WTC11 (cell line): ENCODE data around the gene DACT3. TPM values are rescaled to one million over a fixed set of nuclear protein-coding genes. Genes with fewer than 3 reads are reported as not detected.
A peak's percentile ranks its signal among the peaks of the same experiment; 100 is the strongest.

Experiments used
- ATAC-seq: fragments of 200-7000 bp; cut with Tn5 transposase; 2 replicates; pipeline ENCODE4 v1.10.0; 2021; ENCODE audit warnings: mild to moderate bottlenecking, moderate library complexity
- CTCF ChIA-PET: fragments of 300-600 bp; sonication (Branson Sonifier 250); formaldehyde crosslinking; loops from one replicate; lab custom pipeline; 2021; ENCODE audit warnings: antibody characterized with exemption; lab: Charles Lee
- POLR2A ChIA-PET: fragments of 350-600 bp; sonication (Branson Sonifier 250); formaldehyde crosslinking; loops from one replicate; lab custom pipeline; 2021; ENCODE audit warnings: antibody characterized with exemption; lab: Charles Lee
- DNase-seq: peaks from one replicate; pipeline ENCODE4 v3.0.0; 2021; ENCODE audit warnings: low spot score
- H3K27ac Mint-ChIP-seq: 2 replicates; pipeline ENCODE4 v1.8.0; 2021; ENCODE audit warnings: mixed read lengths
- H3K27me3 Mint-ChIP-seq: 2 replicates; pipeline ENCODE4 v1.8.0; 2021; ENCODE audit warnings: low read depth, mild to moderate bottlenecking, moderate library complexity, mixed read lengths
- H3K36me3 Mint-ChIP-seq: 2 replicates; pipeline ENCODE4 v1.8.0; 2021; ENCODE audit warnings: mixed read lengths
- H3K4me1 Mint-ChIP-seq: 2 replicates; pipeline ENCODE4 v1.8.0; 2022; ENCODE audit warnings: mixed read lengths
- H3K4me3 Mint-ChIP-seq: 2 replicates; pipeline ENCODE4 v1.8.0; 2021; ENCODE audit warnings: mild to moderate bottlenecking, moderate library complexity, mixed read lengths
- H3K9me3 Mint-ChIP-seq: 2 replicates; pipeline ENCODE4 v1.8.0; 2021; ENCODE audit warnings: mixed read lengths
- CREM ChIP-seq: sonication (generic); formaldehyde crosslinking; IDR thresholded peaks from 2 replicates; pipeline ENCODE4 v1.8.1; 2022; ENCODE audit warnings: mild to moderate bottlenecking, missing genetic modification reagents, moderate library complexity
- GRHL2 ChIP-seq: fragments of 250-450 bp; sonication (Bioruptor Pico); IDR thresholded peaks from 2 replicates; pipeline ENCODE4 v1.8.0; 2022; ENCODE audit warnings: mild to moderate bottlenecking, moderate library complexity; ENCODE audit not compliant: insufficient replicate concordance, severe bottlenecking
- HMGA2 ChIP-seq: fragments of 250-450 bp; sonication (Bioruptor Pico); IDR thresholded peaks from 2 replicates; pipeline ENCODE4 v1.4.0; 2021; ENCODE audit warnings: mild to moderate bottlenecking, moderate library complexity
- MYBL2 ChIP-seq: sonication (generic); formaldehyde crosslinking; IDR thresholded peaks from 2 replicates; pipeline ENCODE4 v1.8.1; 2023; ENCODE audit warnings: mild to moderate bottlenecking, moderate library complexity, missing genetic modification reagents
- NR1H2 ChIP-seq: sonication (generic); formaldehyde crosslinking; IDR thresholded peaks from 2 replicates; pipeline ENCODE4 v1.9.0; 2021; ENCODE audit warnings: mild to moderate bottlenecking, moderate library complexity, missing genetic modification reagents
- SP1 ChIP-seq: sonication (generic); formaldehyde crosslinking; conservative IDR thresholded peaks from 2 replicates; pipeline ENCODE4 v1.8.1; 2022; ENCODE audit warnings: missing genetic modification reagents
- TEAD1 ChIP-seq: sonication (generic); formaldehyde crosslinking; IDR thresholded peaks from 2 replicates; pipeline ENCODE4 v1.8.0; 2022; ENCODE audit warnings: mild to moderate bottlenecking, missing genetic modification reagents
- ZNF263 ChIP-seq: sonication (generic); formaldehyde crosslinking; IDR thresholded peaks from 2 replicates; pipeline ENCODE4 v1.8.1; 2022; ENCODE audit warnings: low read depth, mild to moderate bottlenecking, moderate library complexity, missing genetic modification reagents
- ZNF317 ChIP-seq: sonication (generic); formaldehyde crosslinking; IDR thresholded peaks from 2 replicates; pipeline ENCODE4 v1.8.1; 2023; ENCODE audit warnings: low read depth, mild to moderate bottlenecking, moderate library complexity, missing genetic modification reagents, borderline replicate concordance
- ZNF423 ChIP-seq: fragments of 250-450 bp; sonication (Bioruptor Pico); IDR thresholded peaks from 2 replicates; pipeline ENCODE4 v2.1.2; 2022; ENCODE audit warnings: mild to moderate bottlenecking, moderate library complexity
- total RNA-seq: library from RNA; stranded (reverse); gene quantifications from 3 replicates; pipeline ENCODE4 v1.2.3, GENCODE V29; 2021
- TF ChIP-seq, protein P1 (sequence below): sonication (generic); formaldehyde crosslinking; IDR thresholded peaks from 2 replicates; pipeline ENCODE4 v1.8.1; 2023; ENCODE audit warnings: mild to moderate bottlenecking, missing genetic modification reagents
- TF ChIP-seq, protein P2 (sequence below): sonication (generic); formaldehyde crosslinking; IDR thresholded peaks from 2 replicates; pipeline ENCODE4 v1.8.1; 2022; ENCODE audit warnings: mild to moderate bottlenecking, moderate library complexity, missing genetic modification reagents
- TF ChIP-seq, protein P3 (sequence below): sonication (generic); formaldehyde crosslinking; IDR thresholded peaks from 2 replicates; pipeline ENCODE4 v1.8.0; 2022; ENCODE audit warnings: mild to moderate bottlenecking, missing genetic modification reagents
- TF ChIP-seq, protein P4 (sequence below): sonication (generic); formaldehyde crosslinking; IDR thresholded peaks from 2 replicates; pipeline ENCODE4 v1.8.0; 2022; ENCODE audit warnings: missing genetic modification reagents
- TF ChIP-seq, protein P5 (sequence below): sonication (generic); formaldehyde crosslinking; IDR thresholded peaks from 2 replicates; pipeline ENCODE4 v1.8.1; 2023; ENCODE audit warnings: mild to moderate bottlenecking, missing genetic modification reagents, moderate library complexity
- TF ChIP-seq, protein P6 (sequence below): sonication (generic); formaldehyde crosslinking; IDR thresholded peaks from 2 replicates; pipeline ENCODE4 v1.8.0; 2022; ENCODE audit warnings: mild to moderate bottlenecking, missing genetic modification reagents
- TF ChIP-seq, protein P7 (sequence below): sonication (generic); formaldehyde crosslinking; conservative IDR thresholded peaks from 2 replicates; pipeline ENCODE4 v1.8.1; 2022; ENCODE audit warnings: mild to moderate bottlenecking, missing genetic modification reagents
- TF ChIP-seq, protein P8 (sequence below): sonication (generic); formaldehyde crosslinking; IDR thresholded peaks from 2 replicates; pipeline ENCODE4 v1.8.0; 2022; ENCODE audit warnings: mild to moderate bottlenecking, missing genetic modification reagents

Gene DACT3
- total RNA-seq, 1 experiment from 2014 or later: 1.9 TPM

DNA sequence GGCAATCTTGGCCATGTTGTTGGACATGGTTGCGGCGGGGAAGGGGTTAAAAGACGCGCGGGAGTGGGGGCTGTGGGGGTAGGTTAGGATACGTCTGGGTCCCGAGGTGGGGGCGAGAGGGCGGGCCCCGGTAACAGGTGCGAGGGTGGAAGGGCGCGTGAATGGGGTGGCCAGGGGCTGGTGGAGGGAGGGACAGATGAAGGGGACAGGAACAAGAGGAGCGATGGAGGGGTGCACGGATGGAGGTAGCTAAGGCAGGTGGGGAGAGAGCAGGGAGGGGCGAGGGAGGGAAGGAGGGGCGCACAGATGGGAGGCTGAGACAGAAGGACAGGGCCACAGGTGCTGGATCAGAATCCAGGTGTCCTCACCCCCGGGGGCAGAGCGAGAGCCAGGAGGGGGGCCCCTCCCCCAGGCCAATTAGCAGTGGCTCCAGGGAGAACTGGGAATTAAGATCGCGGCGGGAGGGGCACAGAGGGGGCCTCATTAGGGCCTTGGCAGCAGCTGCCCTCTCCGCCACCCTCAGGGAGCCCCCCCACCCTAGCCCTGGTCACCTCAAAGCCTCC, 26.2 kb downstream of the DACT3 start:
- no peaks in the 10 kb centered on the region for H3K9me3 Mint-ChIP-seq
- H3K4me1 Mint-ChIP-seq: peaks cover 27% of the 10 kb centered on the region
- TF ChIP-seq, protein P1, sequence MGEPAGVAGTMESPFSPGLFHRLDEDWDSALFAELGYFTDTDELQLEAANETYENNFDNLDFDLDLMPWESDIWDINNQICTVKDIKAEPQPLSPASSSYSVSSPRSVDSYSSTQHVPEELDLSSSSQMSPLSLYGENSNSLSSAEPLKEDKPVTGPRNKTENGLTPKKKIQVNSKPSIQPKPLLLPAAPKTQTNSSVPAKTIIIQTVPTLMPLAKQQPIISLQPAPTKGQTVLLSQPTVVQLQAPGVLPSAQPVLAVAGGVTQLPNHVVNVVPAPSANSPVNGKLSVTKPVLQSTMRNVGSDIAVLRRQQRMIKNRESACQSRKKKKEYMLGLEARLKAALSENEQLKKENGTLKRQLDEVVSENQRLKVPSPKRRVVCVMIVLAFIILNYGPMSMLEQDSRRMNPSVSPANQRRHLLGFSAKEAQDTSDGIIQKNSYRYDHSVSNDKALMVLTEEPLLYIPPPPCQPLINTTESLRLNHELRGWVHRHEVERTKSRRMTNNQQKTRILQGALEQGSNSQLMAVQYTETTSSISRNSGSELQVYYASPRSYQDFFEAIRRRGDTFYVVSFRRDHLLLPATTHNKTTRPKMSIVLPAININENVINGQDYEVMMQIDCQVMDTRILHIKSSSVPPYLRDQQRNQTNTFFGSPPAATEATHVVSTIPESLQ (CRISPR knock-in tag): no peak
- TF ChIP-seq, protein P2, sequence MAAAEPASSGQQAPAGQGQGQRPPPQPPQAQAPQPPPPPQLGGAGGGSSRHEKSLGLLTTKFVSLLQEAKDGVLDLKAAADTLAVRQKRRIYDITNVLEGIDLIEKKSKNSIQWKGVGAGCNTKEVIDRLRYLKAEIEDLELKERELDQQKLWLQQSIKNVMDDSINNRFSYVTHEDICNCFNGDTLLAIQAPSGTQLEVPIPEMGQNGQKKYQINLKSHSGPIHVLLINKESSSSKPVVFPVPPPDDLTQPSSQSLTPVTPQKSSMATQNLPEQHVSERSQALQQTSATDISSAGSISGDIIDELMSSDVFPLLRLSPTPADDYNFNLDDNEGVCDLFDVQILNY (CRISPR knock-in tag): 0 out of 2 replicates have a peak, but pooled peaks have one; percentile 47
- TF ChIP-seq TEAD1: no peak
- POLR2A ChIA-PET: interaction anchor here (0.8 kb wide), 1 partner anchor 80 kb away, joined by 3 read pairs; no protein-coding TSS in a partner anchor
- ATAC-seq (peak; percentile 6; the same call in 1 of the 2 replicates), DNase-seq (peak; percentile 41)
- peaks cover 41% of the 10 kb centered on the region for H3K27me3 Mint-ChIP-seq
- no peak overlapping the region for H3K27ac Mint-ChIP-seq
- CTCF ChIA-PET: interaction anchor here (1.2 to 8.5 kb wide), 4 partner anchors 18 to 63 kb away, joined by 5 to 78 read pairs (median 16); partner anchors contain the start of gene DACT3
- no peaks in the 10 kb centered on the region for H3K36me3 Mint-ChIP-seq
- H3K4me3 Mint-ChIP-seq: peak overlapping the region; percentile 72

DNA sequence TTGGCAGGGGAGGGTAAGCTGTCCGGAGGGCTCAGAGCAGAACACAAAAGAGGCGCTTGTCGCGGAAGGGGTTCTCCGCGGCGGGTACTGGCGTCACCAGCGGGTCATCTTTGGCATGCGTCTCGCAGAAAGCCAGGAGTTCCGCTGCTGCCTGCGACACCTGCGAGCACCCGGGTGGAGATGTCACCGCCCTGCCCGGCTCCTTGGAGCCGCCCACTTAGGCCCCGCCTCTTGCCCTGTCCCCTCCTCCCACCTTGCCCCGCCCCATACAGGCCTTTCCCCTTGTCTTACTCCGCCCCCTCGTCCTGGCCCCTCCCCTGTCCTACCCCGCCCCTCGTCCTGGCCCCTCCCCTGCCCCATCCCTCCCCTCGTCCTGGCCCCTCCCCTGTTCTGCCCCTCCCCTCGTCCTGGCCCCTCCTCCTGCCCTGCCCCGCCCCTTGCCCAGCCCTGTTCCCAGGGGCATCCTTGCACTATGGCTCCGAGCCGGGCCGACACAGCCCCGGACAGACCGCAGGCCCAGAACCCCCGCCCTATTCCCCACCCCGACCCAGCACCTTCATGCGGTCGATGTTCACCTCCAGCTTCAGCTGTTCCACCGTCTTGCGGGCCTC, 26.8 kb downstream of the DACT3 start:
- TF ChIP-seq ZNF263 (CRISPR knock-in tag) (no peak), SP1 (CRISPR knock-in tag) (peak; percentile 59)
- TF ChIP-seq, protein P3, sequence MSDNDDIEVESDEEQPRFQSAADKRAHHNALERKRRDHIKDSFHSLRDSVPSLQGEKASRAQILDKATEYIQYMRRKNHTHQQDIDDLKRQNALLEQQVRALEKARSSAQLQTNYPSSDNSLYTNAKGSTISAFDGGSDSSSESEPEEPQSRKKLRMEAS (CRISPR knock-in tag): peak; percentile 17; the same call in 1 of the 2 replicates
- no peaks in the 10 kb centered on the region for H3K9me3 Mint-ChIP-seq

DNA sequence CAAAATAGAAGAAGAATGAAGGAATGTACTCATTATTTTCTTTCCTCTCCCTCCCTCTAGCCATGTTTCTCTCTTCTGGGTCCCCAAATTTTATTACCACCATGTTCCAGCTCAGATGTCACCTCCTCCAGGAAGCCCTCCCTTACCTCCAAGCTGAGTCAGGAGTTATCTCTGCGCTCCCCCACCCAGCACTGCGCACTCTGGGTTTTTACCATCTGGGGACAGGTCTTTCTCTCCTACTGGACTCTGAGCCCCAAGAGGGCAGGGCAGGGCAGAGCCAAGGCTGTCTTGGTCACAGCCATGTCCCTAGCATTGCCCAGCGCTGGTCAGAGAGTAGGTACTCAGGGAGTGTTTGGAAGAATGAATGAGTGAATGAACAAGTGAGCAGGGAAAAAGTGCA, 27.9 kb downstream of the DACT3 start:
- Mint-ChIP-seq H3K9me3 (no peaks in the 10 kb centered on the region), H3K4me1 (peaks cover 27% of the 10 kb centered on the region), H3K27ac (no peak overlapping the region), H3K4me3 (peak overlapping the region; percentile 64), H3K36me3 (no peaks in the 10 kb centered on the region), H3K27me3 (peaks cover 39% of the 10 kb centered on the region)
- no peak for ATAC-seq
- CTCF ChIA-PET: interaction anchor here (1.0 to 8.5 kb wide), 6 partner anchors 11 to 95 kb away, joined by 3 to 78 read pairs (median 19); partner anchors contain the start of gene DACT3
- POLR2A ChIA-PET: interaction anchor here (0.8 kb wide), 1 partner anchor 31 kb away, joined by 3 read pairs; no protein-coding TSS in a partner anchor
- DNase-seq: no peak
- TF ChIP-seq, protein P4, sequence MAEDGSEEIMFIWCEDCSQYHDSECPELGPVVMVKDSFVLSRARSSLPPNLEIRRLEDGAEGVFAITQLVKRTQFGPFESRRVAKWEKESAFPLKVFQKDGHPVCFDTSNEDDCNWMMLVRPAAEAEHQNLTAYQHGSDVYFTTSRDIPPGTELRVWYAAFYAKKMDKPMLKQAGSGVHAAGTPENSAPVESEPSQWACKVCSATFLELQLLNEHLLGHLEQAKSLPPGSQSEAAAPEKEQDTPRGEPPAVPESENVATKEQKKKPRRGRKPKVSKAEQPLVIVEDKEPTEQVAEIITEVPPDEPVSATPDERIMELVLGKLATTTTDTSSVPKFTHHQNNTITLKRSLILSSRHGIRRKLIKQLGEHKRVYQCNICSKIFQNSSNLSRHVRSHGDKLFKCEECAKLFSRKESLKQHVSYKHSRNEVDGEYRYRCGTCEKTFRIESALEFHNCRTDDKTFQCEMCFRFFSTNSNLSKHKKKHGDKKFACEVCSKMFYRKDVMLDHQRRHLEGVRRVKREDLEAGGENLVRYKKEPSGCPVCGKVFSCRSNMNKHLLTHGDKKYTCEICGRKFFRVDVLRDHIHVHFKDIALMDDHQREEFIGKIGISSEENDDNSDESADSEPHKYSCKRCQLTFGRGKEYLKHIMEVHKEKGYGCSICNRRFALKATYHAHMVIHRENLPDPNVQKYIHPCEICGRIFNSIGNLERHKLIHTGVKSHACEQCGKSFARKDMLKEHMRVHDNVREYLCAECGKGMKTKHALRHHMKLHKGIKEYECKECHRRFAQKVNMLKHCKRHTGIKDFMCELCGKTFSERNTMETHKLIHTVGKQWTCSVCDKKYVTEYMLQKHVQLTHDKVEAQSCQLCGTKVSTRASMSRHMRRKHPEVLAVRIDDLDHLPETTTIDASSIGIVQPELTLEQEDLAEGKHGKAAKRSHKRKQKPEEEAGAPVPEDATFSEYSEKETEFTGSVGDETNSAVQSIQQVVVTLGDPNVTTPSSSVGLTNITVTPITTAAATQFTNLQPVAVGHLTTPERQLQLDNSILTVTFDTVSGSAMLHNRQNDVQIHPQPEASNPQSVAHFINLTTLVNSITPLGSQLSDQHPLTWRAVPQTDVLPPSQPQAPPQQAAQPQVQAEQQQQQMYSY (CRISPR knock-in tag): no peak
- TF ChIP-seq GRHL2 (CRISPR knock-in tag) (no peak), HMGA2 (no peak), CREM (CRISPR knock-in tag) (no peak), MYBL2 (CRISPR knock-in tag) (no peak), ZNF423 (CRISPR knock-in tag) (no peak), NR1H2 (CRISPR knock-in tag) (no peak), ZNF317 (no peak)
- TF ChIP-seq, protein P5, sequence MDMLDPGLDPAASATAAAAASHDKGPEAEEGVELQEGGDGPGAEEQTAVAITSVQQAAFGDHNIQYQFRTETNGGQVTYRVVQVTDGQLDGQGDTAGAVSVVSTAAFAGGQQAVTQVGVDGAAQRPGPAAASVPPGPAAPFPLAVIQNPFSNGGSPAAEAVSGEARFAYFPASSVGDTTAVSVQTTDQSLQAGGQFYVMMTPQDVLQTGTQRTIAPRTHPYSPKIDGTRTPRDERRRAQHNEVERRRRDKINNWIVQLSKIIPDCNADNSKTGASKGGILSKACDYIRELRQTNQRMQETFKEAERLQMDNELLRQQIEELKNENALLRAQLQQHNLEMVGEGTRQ (CRISPR knock-in tag): no peak
- TF ChIP-seq, protein P6, sequence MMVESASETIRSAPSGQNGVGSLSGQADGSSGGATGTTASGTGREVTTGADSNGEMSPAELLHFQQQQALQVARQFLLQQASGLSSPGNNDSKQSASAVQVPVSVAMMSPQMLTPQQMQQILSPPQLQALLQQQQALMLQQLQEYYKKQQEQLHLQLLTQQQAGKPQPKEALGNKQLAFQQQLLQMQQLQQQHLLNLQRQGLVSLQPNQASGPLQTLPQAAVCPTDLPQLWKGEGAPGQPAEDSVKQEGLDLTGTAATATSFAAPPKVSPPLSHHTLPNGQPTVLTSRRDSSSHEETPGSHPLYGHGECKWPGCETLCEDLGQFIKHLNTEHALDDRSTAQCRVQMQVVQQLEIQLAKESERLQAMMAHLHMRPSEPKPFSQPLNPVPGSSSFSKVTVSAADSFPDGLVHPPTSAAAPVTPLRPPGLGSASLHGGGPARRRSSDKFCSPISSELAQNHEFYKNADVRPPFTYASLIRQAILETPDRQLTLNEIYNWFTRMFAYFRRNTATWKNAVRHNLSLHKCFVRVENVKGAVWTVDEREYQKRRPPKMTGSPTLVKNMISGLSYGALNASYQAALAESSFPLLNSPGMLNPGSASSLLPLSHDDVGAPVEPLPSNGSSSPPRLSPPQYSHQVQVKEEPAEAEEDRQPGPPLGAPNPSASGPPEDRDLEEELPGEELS (CRISPR knock-in tag): no peak
- TF ChIP-seq, protein P7, sequence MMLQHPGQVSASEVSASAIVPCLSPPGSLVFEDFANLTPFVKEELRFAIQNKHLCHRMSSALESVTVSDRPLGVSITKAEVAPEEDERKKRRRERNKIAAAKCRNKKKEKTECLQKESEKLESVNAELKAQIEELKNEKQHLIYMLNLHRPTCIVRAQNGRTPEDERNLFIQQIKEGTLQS (CRISPR knock-in tag): no peak
- TF ChIP-seq, protein P8, sequence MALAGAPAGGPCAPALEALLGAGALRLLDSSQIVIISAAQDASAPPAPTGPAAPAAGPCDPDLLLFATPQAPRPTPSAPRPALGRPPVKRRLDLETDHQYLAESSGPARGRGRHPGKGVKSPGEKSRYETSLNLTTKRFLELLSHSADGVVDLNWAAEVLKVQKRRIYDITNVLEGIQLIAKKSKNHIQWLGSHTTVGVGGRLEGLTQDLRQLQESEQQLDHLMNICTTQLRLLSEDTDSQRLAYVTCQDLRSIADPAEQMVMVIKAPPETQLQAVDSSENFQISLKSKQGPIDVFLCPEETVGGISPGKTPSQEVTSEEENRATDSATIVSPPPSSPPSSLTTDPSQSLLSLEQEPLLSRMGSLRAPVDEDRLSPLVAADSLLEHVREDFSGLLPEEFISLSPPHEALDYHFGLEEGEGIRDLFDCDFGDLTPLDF: no peak

More for the DNA sequence above, 26.8 kb downstream of the DACT3 start:
- H3K4me3 Mint-ChIP-seq: peak overlapping the region; percentile 72
- no peak overlapping the region for H3K27ac Mint-ChIP-seq
- ATAC-seq: peak; percentile 83
- H3K4me1 Mint-ChIP-seq: peaks cover 27% of the 10 kb centered on the region
- ChIA-PET POLR2A (interaction anchor here (0.8 kb wide), 1 partner anchor 80 kb away, joined by 3 read pairs; no protein-coding TSS in a partner anchor), CTCF (interaction anchor here (0.6 to 8.5 kb wide), 9 partner anchors 12 to 96 kb away, joined by 3 to 78 read pairs (median 5); partner anchors contain the start of gene DACT3)
- no peaks in the 10 kb centered on the region for H3K36me3 Mint-ChIP-seq
- peaks cover 39% of the 10 kb centered on the region for H3K27me3 Mint-ChIP-seq
- DNase-seq: peak; percentile 98
